C4-2B (cell line): ENCODE measurements around the gene JAKMIP1.

Experiments used
- ZFX ChIP-seq: fragments of 450-650 bp; IDR thresholded peaks from 2 replicates; pipeline ENCODE4 v1.6.1; 2017
- TF ChIP-seq, protein P1 (sequence below): fragments of 450-650 bp; conservative IDR thresholded peaks from 2 replicates; pipeline ENCODE4 v1.5.1; 2017; ENCODE audit warnings: mild to moderate bottlenecking

DNA sequence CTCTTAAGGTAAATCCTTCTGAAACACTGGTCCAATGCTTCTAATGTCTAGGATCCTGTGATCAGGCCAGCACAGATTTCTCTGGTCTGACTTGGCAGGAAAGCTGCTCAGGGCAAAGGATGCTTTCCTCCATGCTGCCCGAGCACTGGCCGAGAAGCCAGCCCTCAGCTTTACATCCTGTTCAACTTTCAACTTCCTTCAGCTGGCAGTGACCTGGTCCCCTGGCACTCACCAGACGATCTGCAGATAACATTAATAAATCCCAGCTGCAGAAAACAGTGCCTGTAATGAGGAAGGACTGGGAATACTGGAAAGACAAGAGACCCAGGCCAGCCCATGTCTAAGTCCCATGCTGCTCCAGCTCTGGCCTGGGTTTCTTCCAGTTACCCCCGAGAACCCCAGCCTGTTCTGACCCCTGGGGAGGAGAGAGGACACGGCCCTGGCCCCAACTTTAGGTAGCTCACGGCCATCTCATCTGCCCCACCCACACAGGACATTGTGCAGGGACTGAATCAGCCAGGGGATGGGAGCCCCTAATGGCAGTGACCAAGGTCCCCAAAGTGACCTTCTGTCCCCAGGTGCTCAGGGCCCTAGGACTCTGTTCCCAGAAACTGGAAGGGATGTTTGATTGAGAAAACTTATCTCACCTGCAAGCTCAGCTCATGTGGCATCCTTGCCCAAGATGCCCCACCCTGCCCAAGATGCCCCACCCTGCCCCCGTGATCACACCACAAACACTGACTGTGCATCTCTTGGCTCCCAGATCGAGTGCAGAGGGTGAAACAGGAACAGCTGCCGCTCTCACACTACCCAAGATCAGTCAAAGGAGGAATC, 28.0 kb downstream of the JAKMIP1 start:
- TF ChIP-seq, protein P1, sequence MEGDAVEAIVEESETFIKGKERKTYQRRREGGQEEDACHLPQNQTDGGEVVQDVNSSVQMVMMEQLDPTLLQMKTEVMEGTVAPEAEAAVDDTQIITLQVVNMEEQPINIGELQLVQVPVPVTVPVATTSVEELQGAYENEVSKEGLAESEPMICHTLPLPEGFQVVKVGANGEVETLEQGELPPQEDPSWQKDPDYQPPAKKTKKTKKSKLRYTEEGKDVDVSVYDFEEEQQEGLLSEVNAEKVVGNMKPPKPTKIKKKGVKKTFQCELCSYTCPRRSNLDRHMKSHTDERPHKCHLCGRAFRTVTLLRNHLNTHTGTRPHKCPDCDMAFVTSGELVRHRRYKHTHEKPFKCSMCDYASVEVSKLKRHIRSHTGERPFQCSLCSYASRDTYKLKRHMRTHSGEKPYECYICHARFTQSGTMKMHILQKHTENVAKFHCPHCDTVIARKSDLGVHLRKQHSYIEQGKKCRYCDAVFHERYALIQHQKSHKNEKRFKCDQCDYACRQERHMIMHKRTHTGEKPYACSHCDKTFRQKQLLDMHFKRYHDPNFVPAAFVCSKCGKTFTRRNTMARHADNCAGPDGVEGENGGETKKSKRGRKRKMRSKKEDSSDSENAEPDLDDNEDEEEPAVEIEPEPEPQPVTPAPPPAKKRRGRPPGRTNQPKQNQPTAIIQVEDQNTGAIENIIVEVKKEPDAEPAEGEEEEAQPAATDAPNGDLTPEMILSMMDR = no peak
- TF ChIP-seq ZFX = no peak
